HEK293T (cell line): ENCODE measurements around the gene TBC1D22B.

Experiments
- ARNT ChIP-seq: fragments of 450-650 bp; IDR thresholded peaks from 2 replicates; pipeline ENCODE4 v1.6.1; 2017; ENCODE audit warnings: mild to moderate bottlenecking
- FOXM1 ChIP-seq: fragments of 450-650 bp; IDR thresholded peaks from 2 replicates; pipeline ENCODE4 v1.6.1; 2017; ENCODE audit warnings: mild to moderate bottlenecking, borderline replicate concordance
- HDGF ChIP-seq: fragments of 450-650 bp; IDR thresholded peaks from 2 replicates; pipeline ENCODE4 v1.6.1; 2017; ENCODE audit warnings: antibody characterized with exemption, borderline replicate concordance
- SUZ12 ChIP-seq: fragments of 450-650 bp; IDR thresholded peaks from 2 replicates; pipeline ENCODE4 v1.6.1; 2016; ENCODE audit warnings: mild to moderate bottlenecking
- ZNF384 ChIP-seq: fragments of 450-650 bp; IDR thresholded peaks from 2 replicates; pipeline ENCODE4 v1.6.1; 2016
- TF ChIP-seq, protein P1 (sequence below): fragments of 450-650 bp; IDR thresholded peaks from 2 replicates; pipeline ENCODE4 v1.6.1; 2016

DNA sequence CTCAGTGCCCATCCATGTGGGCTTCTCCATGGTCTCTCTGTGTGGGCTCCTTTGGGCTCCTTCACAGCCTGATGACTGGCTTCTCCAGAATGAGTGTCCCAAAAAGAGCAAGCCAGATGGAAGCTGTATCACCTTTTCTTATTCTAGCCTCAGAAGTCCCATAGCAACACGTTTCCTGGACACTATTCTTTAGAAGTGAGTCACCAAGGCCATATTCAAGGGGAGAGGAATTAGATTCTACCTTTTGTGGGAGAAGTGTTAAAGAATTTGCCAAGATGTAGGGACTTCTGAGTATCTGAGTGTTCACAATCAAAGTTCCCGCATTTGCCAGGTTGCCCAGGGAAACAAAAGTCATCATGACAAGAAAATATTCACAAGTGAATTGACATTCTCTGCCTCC is 20.7 kb upstream of the TBC1D22B start:
- TF ChIP-seq ARNT (no peak), FOXM1 (no peak), HDGF (no peak), SUZ12 (no peak), ZNF384 (no peak)
- TF ChIP-seq, protein P1, sequence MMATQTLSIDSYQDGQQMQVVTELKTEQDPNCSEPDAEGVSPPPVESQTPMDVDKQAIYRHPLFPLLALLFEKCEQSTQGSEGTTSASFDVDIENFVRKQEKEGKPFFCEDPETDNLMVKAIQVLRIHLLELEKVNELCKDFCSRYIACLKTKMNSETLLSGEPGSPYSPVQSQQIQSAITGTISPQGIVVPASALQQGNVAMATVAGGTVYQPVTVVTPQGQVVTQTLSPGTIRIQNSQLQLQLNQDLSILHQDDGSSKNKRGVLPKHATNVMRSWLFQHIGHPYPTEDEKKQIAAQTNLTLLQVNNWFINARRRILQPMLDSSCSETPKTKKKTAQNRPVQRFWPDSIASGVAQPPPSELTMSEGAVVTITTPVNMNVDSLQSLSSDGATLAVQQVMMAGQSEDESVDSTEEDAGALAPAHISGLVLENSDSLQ, result no peak
